Skin epidermis (tissue), 12 donors: ENCODE results near the gene CEACAM19.
A peak's percentile ranks its signal among the peaks of the same experiment; 100 is the strongest.
"Not testable (repeated sequence)": the region's sequence is repeated elsewhere in the genome, so short reads cannot be mapped to it uniquely, and the experiment has no call there.

Experiments used
- H3K27ac ChIP-seq, 21 experiments: fragments of 200-600 bp; sonication (generic) in 11 of 21; one replicate each; pipeline ENCODE4 v1.5.0; 2020; ENCODE audit warnings: mild to moderate bottlenecking in 3 of 21, inconsistent platforms in 2 of 21, moderate library complexity in 2 of 21
- H3K4me3 ChIP-seq, 7 experiments: fragments of 200-600 bp; sonication (generic) in 2 of 7; one replicate each; pipeline ENCODE4 v1.5.0; 2020; ENCODE audit warnings: inconsistent platforms in 2 of 7, mild to moderate bottlenecking in 2 of 7, moderate library complexity in 1 of 7

Gene CEACAM19

GRCh38 chr19:44671400-44671799, at the start of gene CEACAM19:
CEACAM19 (plus strand) TSS chr19:44671482; CDS start chr19:44671932, 450 bp downstream.
- H3K27ac ChIP-seq: peak within 1 kb of the TSS in 19 of 21 experiments; percentile 4 to 83 (median 61)
- peak within 1 kb of the TSS in 2 of 7 experiments; percentile 12 to 19 for H3K4me3 ChIP-seq

GRCh38 chr19:44623080-44623479, 48.2 kb upstream of the CEACAM19 start:
- no peak overlapping the region for H3K27ac ChIP-seq
- no peak overlapping the region for H3K4me3 ChIP-seq

- H3K27ac ChIP-seq: no peak overlapping the region
Measured at GRCh38 chr19:44623626-44624025, 47.7 kb upstream of the CEACAM19 start.

GRCh38 chr19:44624840-44625354, 46.4 kb upstream of the CEACAM19 start:
- H3K27ac ChIP-seq: no peak overlapping the region
- no peak overlapping the region for H3K4me3 ChIP-seq

More at GRCh38 chr19:44623626-44624025, 47.7 kb upstream of the CEACAM19 start:
- H3K4me3 ChIP-seq: no peak overlapping the region

- H3K4me3 ChIP-seq, H3K27ac ChIP-seq: not testable (repeated sequence)
Measured at GRCh38 chr19:44625637-44626036, 45.6 kb upstream of the CEACAM19 start.

GRCh38 chr19:44626048-44626624, 45.1 kb upstream of the CEACAM19 start:
- H3K27ac ChIP-seq: no peak overlapping the region

GRCh38 chr19:44627631-44628030, 43.7 kb upstream of the CEACAM19 start:
- H3K27ac ChIP-seq: no peak overlapping the region

More at GRCh38 chr19:44626048-44626624, 45.1 kb upstream of the CEACAM19 start:
- no peak overlapping the region for H3K4me3 ChIP-seq

GRCh38 chr19:44628793-44629192, 42.5 kb upstream of the CEACAM19 start:
- Histone ChIP-seq H3K4me3 (no peak overlapping the region), H3K27ac (no peak overlapping the region)

More at GRCh38 chr19:44627631-44628030, 43.7 kb upstream of the CEACAM19 start:
- no peak overlapping the region for H3K4me3 ChIP-seq

GRCh38 chr19:44631611-44632010, 39.7 kb upstream of the CEACAM19 start:
- H3K4me3 ChIP-seq, H3K27ac ChIP-seq: not testable (repeated sequence)

GRCh38 chr19:44634058-44634457, 37.2 kb upstream of the CEACAM19 start:
- not testable (repeated sequence) for H3K4me3 ChIP-seq, H3K27ac ChIP-seq

GRCh38 chr19:44634785-44635184, 36.5 kb upstream of the CEACAM19 start:
- no peak overlapping the region for H3K27ac ChIP-seq
- H3K4me3 ChIP-seq: no peak overlapping the region

GRCh38 chr19:44635581-44636438, 35.5 kb upstream of the CEACAM19 start:
- Histone ChIP-seq H3K4me3 (no peak overlapping the region), H3K27ac (no peak overlapping the region)

GRCh38 chr19:44636439-44637389, 34.6 kb upstream of the CEACAM19 start:
- Histone ChIP-seq H3K4me3 (no peak overlapping the region), H3K27ac (no peak overlapping the region)

- Histone ChIP-seq H3K27ac (no peak overlapping the region), H3K4me3 (no peak overlapping the region)
Measured at GRCh38 chr19:44637390-44637764, 33.9 kb upstream of the CEACAM19 start.

GRCh38 chr19:44640518-44640917, 30.8 kb upstream of the CEACAM19 start:
- H3K27ac ChIP-seq: no peak overlapping the region
- H3K4me3 ChIP-seq: no peak overlapping the region

GRCh38 chr19:44641501-44642265, 29.6 kb upstream of the CEACAM19 start:
- no peak overlapping the region for H3K27ac ChIP-seq
- no peak overlapping the region for H3K4me3 ChIP-seq

- no peak overlapping the region for H3K27ac ChIP-seq
- H3K4me3 ChIP-seq: no peak overlapping the region
Measured at GRCh38 chr19:44642377-44642776, 28.9 kb upstream of the CEACAM19 start.

- peak within 1 kb of the TSS in 19 of 21 experiments; percentile 49 to 91 (median 78) for H3K27ac ChIP-seq
Measured at GRCh38 chr19:44643605-44644401, 27.5 kb upstream of the CEACAM19 start, which contains the start of gene PVR. PVR (plus strand) TSS chr19:44643910; CDS start chr19:44644097, 187 bp downstream.

More at GRCh38 chr19:44643605-44644401, 27.5 kb upstream of the CEACAM19 start, which contains the start of gene PVR:
- peak within 1 kb of the TSS; percentile 56 to 89 (median 77) for H3K4me3 ChIP-seq
